Large intestine (tissue), 3 donors: Measurements from ENCODE around the gene BCDIN3D. TPM values are rescaled to one million over a fixed set of nuclear protein-coding genes. Genes with fewer than 3 reads are reported as not detected.
A peak's percentile ranks its signal among the peaks of the same experiment; 100 is the strongest.
"Not testable (repeated sequence)": the region's sequence is repeated elsewhere in the genome, so short reads cannot be mapped to it uniquely, and the experiment has no call there.

Experiments used
- DNase-seq, 2 donors: peaks; one replicate each; pipeline versions ENCODE4 v3.0.0 to v3.0.0-alpha.2; 2013
- H3K27ac ChIP-seq: one replicate; pipeline ENCODE4 v1.5.1; 2013; ENCODE audit warnings: low read length
- H3K27me3 ChIP-seq: 2 replicates; pipeline ENCODE4 v1.6.1; 2013; ENCODE audit warnings: low read length; ENCODE audit not compliant: control insufficient read depth, insufficient read depth
- H3K36me3 ChIP-seq: 2 replicates; pipeline ENCODE4 v1.6.1; 2013; ENCODE audit warnings: low read length; ENCODE audit not compliant: control insufficient read depth, insufficient read depth
- H3K4me1 ChIP-seq: one replicate; pipeline ENCODE4 v1.6.1; 2013; ENCODE audit warnings: low read length; ENCODE audit not compliant: control insufficient read depth, insufficient read depth
- H3K4me3 ChIP-seq: one replicate; pipeline ENCODE4 v1.5.1; 2013; ENCODE audit warnings: low read length
- H3K9me3 ChIP-seq: one replicate; pipeline ENCODE4 v1.6.1; 2013; ENCODE audit warnings: mild to moderate bottlenecking, low read depth, low read length, moderate library complexity; ENCODE audit not compliant: control insufficient read depth
- WGBS: methylation state at CpG from one replicate; pipeline ENCODE4 v1.1.5; 2013; ENCODE audit warnings: low lambda C conversion rate; ENCODE audit not compliant: insufficient coverage; 5-methylcytosine and 5-hydroxymethylcytosine counted together
- polyA plus RNA-seq: library from polyadenylated mRNA; unstranded; fragments of 120-200 nt; gene quantifications from one replicate; pipeline ENCODE4 v1.2.1, GENCODE V29; 2013

Gene BCDIN3D
- polyA plus RNA-seq, 1 donor: 6.1 TPM

DNA sequence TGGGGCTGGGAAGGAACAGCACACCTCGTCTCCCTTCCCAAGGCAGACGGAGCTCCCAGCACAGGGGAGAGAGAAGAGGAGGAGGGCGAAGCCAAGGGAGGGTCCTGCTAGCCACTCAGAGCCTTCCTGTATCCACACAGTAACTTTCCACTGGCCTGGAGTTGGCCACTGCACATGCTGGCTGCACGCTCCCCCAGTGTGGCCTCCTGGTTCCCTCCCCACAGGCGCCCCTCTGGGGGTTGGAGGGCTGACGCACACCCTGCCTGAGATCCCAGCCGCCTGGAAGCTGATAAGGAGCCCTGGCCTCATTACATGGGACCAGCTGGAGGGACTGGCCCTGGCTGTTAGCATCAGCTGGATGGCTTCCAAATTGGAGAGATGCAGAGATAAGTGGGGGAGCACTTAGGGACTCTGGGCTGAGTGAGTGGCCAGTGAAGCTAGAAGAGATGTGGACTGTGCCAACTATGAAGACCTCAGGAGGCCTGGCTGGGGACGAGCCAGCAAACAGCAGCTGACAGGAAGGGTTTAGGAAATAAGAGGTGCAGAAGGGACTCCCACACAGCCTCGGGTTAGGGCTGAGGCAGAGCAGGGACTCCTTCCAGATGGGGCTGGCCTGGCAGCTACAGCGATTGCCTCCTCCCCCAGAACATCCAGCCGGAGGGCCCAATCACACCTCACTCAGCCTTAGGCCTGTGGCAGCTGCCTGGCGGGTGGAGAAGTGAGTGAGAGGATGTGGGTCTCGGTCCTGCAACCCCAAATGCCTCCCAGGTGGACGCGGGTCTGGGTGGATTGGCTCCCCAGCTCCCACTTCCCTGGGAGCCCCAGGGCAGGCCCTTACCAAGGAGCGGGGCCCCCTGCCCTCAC, 26.3 kb upstream of the BCDIN3D start:
- no CpG with 5 or more reads among the region's 16 CpGs for WGBS
- Histone ChIP-seq H3K4me1 (peaks cover 26% of the 10 kb centered on the region), H3K9me3 (no peaks in the 10 kb centered on the region), H3K4me3 (no peak overlapping the region), H3K27ac (peak overlapping the region; percentile 24), H3K36me3 (no peaks in the 10 kb centered on the region), H3K27me3 (peaks cover 6% of the 10 kb centered on the region)
- peak; percentile 74 to 79 for DNase-seq

DNA sequence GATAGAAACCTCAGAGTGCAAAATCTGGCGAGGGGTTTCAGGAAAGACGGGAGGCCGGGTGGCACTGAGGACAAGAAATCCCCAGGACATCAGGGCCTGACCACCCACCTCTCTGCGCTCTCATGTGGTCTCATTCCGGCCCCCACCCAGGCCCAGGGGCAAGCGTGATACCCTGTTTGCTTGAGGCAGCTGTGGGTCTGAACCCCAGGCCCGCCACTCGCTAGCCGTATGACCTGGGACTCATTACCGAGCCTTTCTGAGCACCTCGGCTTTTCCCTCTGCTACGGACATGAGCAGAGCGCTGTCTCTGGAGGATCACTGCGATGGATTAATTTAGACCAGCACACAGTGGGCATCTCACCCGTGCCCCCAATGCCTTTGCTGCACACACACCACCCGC, 25.5 kb upstream of the BCDIN3D start:
- no peaks in the 10 kb centered on the region for H3K36me3 ChIP-seq
- peaks cover 3% of the 10 kb centered on the region for H3K27me3 ChIP-seq
- no CpG with 5 or more reads among the region's 16 CpGs for WGBS
- H3K4me1 ChIP-seq: peaks cover 26% of the 10 kb centered on the region
- H3K9me3 ChIP-seq: no peaks in the 10 kb centered on the region
- peak overlapping the region; percentile 24 for H3K27ac ChIP-seq
- DNase-seq: no peak
- H3K4me3 ChIP-seq: no peak overlapping the region

DNA sequence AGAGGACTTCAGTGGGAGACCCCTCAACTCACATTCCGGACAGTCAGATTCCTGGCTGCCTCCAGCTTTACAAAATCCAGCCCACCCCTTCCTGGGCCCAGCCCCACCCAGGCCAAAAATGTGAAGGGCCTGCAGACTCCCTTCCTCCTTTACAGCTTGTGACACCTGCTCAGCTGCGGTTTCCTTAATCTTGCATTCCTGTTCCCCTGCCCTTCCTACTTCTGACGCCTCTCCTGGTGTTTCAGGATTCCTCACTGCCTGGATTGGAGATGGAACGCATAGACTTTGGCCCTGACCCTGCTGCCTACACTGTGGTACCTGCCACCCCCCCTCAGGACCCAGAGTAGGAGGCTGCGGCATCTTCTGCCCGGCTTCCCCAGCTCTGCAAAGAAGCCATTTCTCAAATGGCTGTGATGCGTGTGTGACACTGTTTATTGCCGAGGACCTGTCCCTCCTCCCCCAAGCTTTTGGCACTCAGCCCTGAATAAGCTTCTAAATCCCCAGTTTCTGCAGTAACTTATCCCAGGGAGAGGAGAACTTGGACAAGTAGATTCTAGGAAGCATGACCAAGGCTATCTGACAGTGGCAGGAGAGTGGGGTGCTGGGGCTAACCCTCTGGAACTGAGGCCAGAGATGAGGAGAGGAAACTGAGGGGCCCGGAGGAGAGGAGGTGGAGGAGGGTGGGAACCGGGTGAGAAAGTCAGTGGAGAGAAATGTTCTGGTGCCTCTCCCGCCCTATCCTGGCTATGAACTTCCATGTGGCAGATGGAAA, 24.9 kb upstream of the BCDIN3D start:
- peaks cover 2% of the 10 kb centered on the region for H3K27me3 ChIP-seq
- H3K36me3 ChIP-seq: no peaks in the 10 kb centered on the region
- peaks cover 26% of the 10 kb centered on the region for H3K4me1 ChIP-seq
- H3K9me3 ChIP-seq: no peaks in the 10 kb centered on the region
- peak; percentile 27 to 48 for DNase-seq
- no peak overlapping the region for H3K27ac ChIP-seq
- no peak overlapping the region for H3K4me3 ChIP-seq
- WGBS: 20% methylated on average over 1 of the region's 11 CpGs

DNA sequence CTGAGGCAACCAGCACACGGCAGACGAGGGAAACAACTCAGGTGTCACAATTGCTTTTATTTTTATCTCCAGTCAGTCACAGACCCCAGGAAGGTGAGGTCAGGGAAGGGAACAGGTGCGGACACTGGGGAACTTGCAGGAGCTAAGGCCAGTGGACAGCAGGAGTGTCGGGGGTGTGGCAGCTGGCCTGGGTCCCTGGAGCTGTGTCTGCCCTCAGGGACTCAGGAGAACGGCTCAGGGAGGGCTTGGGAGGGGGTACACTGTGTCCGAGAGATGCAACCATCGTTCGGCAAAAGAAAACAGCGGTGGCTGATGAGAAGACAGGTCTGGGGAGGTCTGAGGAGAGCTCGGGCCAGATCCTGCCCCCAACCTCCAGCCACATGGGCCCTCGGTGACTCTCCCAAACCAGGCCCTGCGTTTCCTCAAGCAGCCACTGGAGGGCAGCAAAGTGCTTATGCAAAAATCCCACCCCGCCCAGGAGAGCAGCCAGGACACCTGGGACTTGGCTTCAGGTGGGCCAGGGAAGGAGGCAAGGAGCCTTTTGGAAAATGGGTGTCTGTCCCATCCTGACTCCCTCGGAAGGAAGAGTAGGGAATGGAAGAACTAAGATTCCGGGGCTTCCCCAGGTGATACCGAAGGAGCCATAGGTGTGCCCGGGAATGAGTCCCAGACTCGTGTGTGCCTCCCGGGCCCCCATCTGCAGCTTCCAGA, 24.1 kb upstream of the BCDIN3D start:
- Histone ChIP-seq H3K27ac (no peak overlapping the region), H3K27me3 (peaks cover 2% of the 10 kb centered on the region), H3K4me1 (peaks cover 26% of the 10 kb centered on the region), H3K9me3 (no peaks in the 10 kb centered on the region), H3K4me3 (no peak overlapping the region), H3K36me3 (no peaks in the 10 kb centered on the region)
- DNase-seq: peak; percentile 35 to 51
- 80% methylated on average over 1 of the region's 19 CpGs for WGBS

DNA sequence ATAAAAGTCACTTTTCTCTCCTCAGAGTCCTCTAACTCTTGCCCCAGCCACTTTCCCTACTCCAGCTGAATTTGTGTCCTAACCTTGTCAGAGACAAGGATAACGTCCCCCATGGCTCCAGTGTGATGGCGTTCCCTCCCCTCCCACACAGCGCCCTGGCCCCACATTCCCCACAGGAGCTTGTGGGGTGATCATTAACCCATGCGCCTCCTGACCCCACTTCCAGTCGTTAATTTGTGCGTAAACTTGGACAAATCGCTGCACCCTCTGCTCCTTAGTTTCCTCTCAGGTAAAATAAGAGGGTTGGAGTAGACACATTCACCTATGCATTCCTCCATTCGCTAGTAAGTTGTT, 22.9 kb upstream of the BCDIN3D start:
- peaks cover 26% of the 10 kb centered on the region for H3K4me1 ChIP-seq
- no peak overlapping the region for H3K4me3 ChIP-seq
- no peak overlapping the region for H3K27ac ChIP-seq
- no CpG with 5 or more reads among the region's 8 CpGs for WGBS
- peaks cover 2% of the 10 kb centered on the region for H3K27me3 ChIP-seq
- no peak for DNase-seq
- H3K9me3 ChIP-seq: no peaks in the 10 kb centered on the region
- H3K36me3 ChIP-seq: no peaks in the 10 kb centered on the region

DNA sequence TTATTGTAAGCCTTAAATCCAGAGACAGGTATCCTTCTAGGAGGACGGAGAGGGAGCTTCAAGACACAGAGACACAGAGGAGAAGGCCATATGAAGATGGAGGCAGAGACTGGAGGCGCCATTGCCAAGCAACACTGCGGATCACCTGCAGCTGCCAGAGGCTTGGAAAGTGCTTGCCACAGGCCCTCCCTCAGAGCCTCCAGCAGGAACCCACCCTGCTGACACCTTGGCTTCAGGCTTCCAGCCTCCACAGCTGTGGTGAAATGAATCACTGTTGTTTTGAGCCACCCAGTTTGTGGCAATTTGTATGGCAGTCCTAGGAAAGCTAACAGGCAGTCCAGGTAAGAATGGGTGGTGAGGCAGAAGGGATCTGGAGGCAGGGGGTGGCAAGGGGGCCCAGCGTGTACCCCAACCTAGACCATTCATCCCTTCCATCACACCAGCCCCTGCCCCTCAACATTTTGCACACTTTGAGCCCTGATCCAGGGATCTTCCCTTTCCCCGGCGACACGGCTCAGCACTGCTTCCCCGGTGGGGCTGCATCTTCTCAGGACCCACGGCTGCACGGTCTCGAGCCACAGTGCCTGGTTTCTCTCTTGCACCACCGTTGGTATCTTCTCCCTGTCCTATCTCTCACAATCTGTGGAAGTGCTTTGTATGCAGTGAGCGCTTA, 22.3 kb upstream of the BCDIN3D start:
- Histone ChIP-seq H3K36me3 (no peaks in the 10 kb centered on the region), H3K4me3 (no peak overlapping the region), H3K27me3 (peaks cover 2% of the 10 kb centered on the region), H3K9me3 (no peaks in the 10 kb centered on the region), H3K4me1 (peaks cover 26% of the 10 kb centered on the region), H3K27ac (no peak overlapping the region)
- DNase-seq: no peak
- no CpG with 5 or more reads among the region's 13 CpGs for WGBS

DNA sequence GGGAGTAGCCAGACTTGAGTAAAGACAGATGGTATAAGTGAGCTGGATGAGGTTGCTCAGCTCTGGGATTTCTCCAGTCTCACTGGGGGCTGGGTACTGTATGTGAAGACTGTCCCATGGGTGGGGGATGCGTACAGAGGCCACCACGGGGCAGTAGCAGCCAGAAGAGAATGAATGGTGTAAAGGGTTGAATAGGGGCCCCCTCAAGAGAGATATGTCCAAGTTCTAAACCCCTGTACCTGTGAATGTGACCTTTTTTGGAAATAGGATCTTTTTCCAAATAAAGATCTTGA, 21.8 kb upstream of the BCDIN3D start:
- H3K36me3 ChIP-seq: no peaks in the 10 kb centered on the region
- peaks cover 25% of the 10 kb centered on the region for H3K4me1 ChIP-seq
- no peak overlapping the region for H3K4me3 ChIP-seq
- peaks cover 2% of the 10 kb centered on the region for H3K27me3 ChIP-seq
- peaks cover 3% of the 10 kb centered on the region for H3K9me3 ChIP-seq
- H3K27ac ChIP-seq: no peak overlapping the region
- WGBS: no CpG with 5 or more reads among the region's 2 CpGs
- no peak for DNase-seq

DNA sequence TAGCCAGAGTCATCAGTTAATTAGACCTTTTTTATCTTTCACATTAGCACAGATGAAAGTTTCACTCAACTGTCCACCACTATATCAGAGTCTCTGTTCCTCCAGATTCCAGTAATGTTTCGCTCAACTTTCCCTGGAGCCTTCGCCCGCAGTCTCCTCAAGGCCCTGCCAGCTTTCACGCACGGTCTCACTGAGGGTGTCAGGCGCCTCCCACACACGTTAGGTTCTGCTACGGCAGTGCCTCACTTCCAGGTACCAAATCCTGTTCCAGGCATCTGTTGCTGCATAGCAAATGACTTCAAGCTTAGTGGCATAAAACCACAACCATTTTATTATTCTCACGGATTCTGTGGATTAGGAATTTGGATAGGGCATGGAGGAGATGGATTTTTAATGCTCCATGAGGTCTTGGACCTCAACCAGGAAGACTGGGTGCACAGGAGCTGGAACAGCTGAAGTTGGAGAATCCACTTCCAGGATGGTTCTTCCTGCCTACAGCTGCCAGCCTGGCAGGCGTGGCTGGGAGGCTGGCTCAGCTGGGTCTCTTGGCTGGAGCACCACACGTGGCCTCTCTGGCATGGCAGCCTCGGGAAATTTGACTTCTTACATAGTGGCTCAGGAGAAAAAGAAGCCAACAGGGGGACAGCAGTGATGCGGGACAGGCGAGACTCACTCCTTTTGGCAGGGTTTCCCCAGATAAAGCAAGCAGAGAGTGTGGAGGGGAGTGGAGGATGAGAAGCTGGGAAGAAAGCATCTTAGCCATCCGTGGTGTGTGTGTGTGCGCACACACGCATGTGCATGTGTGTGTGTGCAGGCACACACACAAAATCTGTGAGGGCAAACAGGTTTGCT, 21.3 kb upstream of the BCDIN3D start:
- peaks cover 3% of the 10 kb centered on the region for H3K9me3 ChIP-seq
- no peak for DNase-seq
- no peaks in the 10 kb centered on the region for H3K36me3 ChIP-seq
- no peak overlapping the region for H3K4me3 ChIP-seq
- H3K27ac ChIP-seq: no peak overlapping the region
- H3K4me1 ChIP-seq: peaks cover 19% of the 10 kb centered on the region
- WGBS: no CpG with 5 or more reads among the region's 17 CpGs
- H3K27me3 ChIP-seq: peaks cover 2% of the 10 kb centered on the region

DNA sequence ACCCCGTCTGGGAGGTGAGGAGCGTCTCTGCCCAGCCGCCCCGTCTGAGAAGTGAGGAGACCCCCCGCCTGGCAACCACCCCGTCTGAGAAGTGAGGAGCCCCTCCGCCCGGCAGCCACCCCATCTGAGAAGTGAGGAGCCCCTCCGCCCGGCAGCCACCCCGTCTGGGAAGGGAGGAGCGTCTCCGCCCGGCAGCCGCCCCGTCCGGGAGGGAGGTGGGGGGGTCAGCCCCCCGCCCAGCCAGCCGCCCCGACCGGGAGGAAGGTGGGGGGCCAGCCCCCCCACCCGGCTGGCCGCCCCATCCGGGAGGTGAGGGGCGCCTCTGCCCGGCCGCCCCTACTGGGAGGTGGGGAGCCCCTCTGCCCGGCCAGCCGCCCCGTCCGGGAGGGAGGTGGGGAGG, 18.0 kb upstream of the BCDIN3D start:
- not testable (repeated sequence) for DNase-seq, H3K4me1 ChIP-seq, H3K27me3 ChIP-seq, H3K4me3 ChIP-seq, H3K36me3 ChIP-seq, H3K27ac ChIP-seq, H3K9me3 ChIP-seq
- WGBS: no CpG with 5 or more reads among the region's 31 CpGs
